ENCODE data around the gene HS6ST1. TPM values are rescaled to one million over a fixed set of nuclear protein-coding genes. Genes with fewer than 3 reads are reported as not detected.

The HS6ST1 gene
- total RNA-seq, 3 donors from 2014 or later = 15.7 to 38.6 (median 29.8) TPM

DNA sequence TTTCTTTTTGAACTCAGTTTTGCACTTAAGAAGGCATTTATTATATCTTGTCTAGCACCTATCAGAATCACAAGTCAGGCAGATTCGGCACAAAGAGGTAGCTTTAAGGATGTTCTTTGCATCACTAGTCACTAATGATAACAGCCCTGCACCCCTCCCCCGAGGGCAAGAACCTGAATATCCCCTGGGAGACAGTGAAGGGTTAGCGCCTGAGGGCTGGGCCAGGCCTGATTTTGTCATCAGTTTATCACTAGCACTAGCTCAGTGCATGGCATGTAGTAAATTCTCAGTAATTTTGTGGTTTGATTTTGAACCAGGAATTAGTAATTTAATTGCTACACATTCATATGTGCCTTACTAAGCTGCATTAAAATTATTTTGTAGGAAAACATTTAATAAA, 23.9 kb upstream of the HS6ST1 start:
- no peaks in the 10 kb centered on the region for H3K36me3 ChIP-seq
- no peaks in the 10 kb centered on the region for H3K27me3 ChIP-seq
- TF ChIP-seq POLR2AphosphoS5 (IDR thresholded peaks at IDR 0.05) = no peak
- no peak for TF ChIP-seq POLR2A (IDR thresholded peaks at IDR 0.05)
- TF ChIP-seq, protein P1, sequence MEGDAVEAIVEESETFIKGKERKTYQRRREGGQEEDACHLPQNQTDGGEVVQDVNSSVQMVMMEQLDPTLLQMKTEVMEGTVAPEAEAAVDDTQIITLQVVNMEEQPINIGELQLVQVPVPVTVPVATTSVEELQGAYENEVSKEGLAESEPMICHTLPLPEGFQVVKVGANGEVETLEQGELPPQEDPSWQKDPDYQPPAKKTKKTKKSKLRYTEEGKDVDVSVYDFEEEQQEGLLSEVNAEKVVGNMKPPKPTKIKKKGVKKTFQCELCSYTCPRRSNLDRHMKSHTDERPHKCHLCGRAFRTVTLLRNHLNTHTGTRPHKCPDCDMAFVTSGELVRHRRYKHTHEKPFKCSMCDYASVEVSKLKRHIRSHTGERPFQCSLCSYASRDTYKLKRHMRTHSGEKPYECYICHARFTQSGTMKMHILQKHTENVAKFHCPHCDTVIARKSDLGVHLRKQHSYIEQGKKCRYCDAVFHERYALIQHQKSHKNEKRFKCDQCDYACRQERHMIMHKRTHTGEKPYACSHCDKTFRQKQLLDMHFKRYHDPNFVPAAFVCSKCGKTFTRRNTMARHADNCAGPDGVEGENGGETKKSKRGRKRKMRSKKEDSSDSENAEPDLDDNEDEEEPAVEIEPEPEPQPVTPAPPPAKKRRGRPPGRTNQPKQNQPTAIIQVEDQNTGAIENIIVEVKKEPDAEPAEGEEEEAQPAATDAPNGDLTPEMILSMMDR (IDR thresholded peaks at IDR 0.05) = no peak
- H3K4me1 ChIP-seq = peaks cover 0 to 8% of the 10 kb centered on the region in 2 donors
- DNase-seq (ENCODE audit: low spot score in 2 of 2) = no peak
- no peak overlapping the region for H3K27ac ChIP-seq
- H3K9me3 ChIP-seq = no peaks in the 10 kb centered on the region
- H3K4me3 ChIP-seq = no peak overlapping the region
- intact Hi-C loops (cut with DNase I; ENCODE audit: low total_unique reads) = no loop called here

GRCh38 chr2:128341621-128342020, 23.0 kb upstream of the HS6ST1 start:
- DNase-seq (ENCODE audit: low spot score in 2 of 2) = no peak
- Histone ChIP-seq H3K27me3 (no peaks in the 10 kb centered on the region), H3K4me1 (no peaks in the 10 kb centered on the region), H3K4me3 (no peak overlapping the region), H3K36me3 (no peaks in the 10 kb centered on the region), H3K27ac (no peak overlapping the region), H3K9me3 (no peaks in the 10 kb centered on the region)
- intact Hi-C loops (cut with DNase I; ENCODE audit: low total_unique reads) = no loop called here
- TF ChIP-seq POLR2A (IDR thresholded peaks at IDR 0.05) (no peak), POLR2AphosphoS5 (IDR thresholded peaks at IDR 0.05) (no peak)
- TF ChIP-seq, protein P1 (IDR thresholded peaks at IDR 0.05) = no peak

GRCh38 chr2:128332091-128332634, 13.5 kb upstream of the HS6ST1 start:
- H3K4me3 ChIP-seq = no peak overlapping the region
- H3K27ac ChIP-seq = no peak overlapping the region
- intact Hi-C loops (cut with DNase I; ENCODE audit: low total_unique reads) = no loop called here
- no peaks in the 10 kb centered on the region for H3K27me3 ChIP-seq
- DNase-seq (ENCODE audit: low spot score in 2 of 2) = no peak
- peaks cover 6 to 16% of the 10 kb centered on the region in 2 donors for H3K9me3 ChIP-seq
- TF ChIP-seq POLR2A (IDR thresholded peaks at IDR 0.05) = no peak
- TF ChIP-seq, protein P1 (IDR thresholded peaks at IDR 0.05) = no peak
- TF ChIP-seq POLR2AphosphoS5 (IDR thresholded peaks at IDR 0.05) = no peak
- no peaks in the 10 kb centered on the region for H3K4me1 ChIP-seq
- H3K36me3 ChIP-seq = no peaks in the 10 kb centered on the region

- H3K27ac ChIP-seq = no peak overlapping the region
- no peaks in the 10 kb centered on the region for H3K27me3 ChIP-seq
- peaks cover 6 to 16% of the 10 kb centered on the region in 2 donors for H3K9me3 ChIP-seq
- H3K4me1 ChIP-seq = no peaks in the 10 kb centered on the region
- intact Hi-C loops (cut with DNase I; ENCODE audit: low total_unique reads) = no loop called here
- no peaks in the 10 kb centered on the region for H3K36me3 ChIP-seq
- no peak for DNase-seq (ENCODE audit: low spot score in 2 of 2)
- TF ChIP-seq, protein P1 (IDR thresholded peaks at IDR 0.05) = no peak
- no peak overlapping the region for H3K4me3 ChIP-seq
Measured at GRCh38 chr2:128330583-128330982, 11.9 kb upstream of the HS6ST1 start.

DNA sequence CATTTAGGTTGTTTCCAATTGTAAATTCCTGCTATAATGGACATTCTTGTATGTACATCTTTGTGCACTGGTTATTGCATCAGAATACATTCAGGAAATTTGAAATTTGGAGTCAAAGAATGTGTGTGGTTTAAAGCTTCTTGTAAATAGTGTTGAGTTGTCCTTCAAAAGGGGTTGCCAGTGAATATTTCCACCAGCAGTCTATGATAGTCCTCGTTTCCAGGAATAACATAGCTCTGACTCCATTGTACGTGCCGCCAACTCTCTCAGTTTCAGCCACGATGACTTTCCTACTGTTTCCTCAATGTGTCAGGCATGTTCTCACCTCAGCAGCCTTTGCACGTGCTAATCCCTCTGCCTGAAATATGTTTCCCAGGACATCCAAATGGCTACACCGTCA, 10.9 kb upstream of the HS6ST1 start:
- Histone ChIP-seq H3K4me1 (no peaks in the 10 kb centered on the region), H3K27ac (no peak overlapping the region), H3K9me3 (peaks cover 6 to 16% of the 10 kb centered on the region in 2 donors), H3K36me3 (no peaks in the 10 kb centered on the region), H3K4me3 (no peak overlapping the region), H3K27me3 (no peaks in the 10 kb centered on the region)
- TF ChIP-seq, protein P1 (IDR thresholded peaks at IDR 0.05) = no peak
- TF ChIP-seq POLR2A (IDR thresholded peaks at IDR 0.05) = no peak
- no peak for TF ChIP-seq POLR2AphosphoS5 (IDR thresholded peaks at IDR 0.05)
- DNase-seq (ENCODE audit: low spot score in 2 of 2) = no peak
- intact Hi-C loops (cut with DNase I; ENCODE audit: low total_unique reads) = no loop called here
